ENCODE measurements around the gene SRP68.

Gene SRP68

GRCh38 chr17:76032780-76033108, 39.6 kb downstream of the SRP68 start:
- H3K27ac ChIP-seq (ENCODE audit: low read length): no peak overlapping the region
- no peak overlapping the region for H3K4me3 ChIP-seq (ENCODE audit: low read length)
- no peaks in the 10 kb centered on the region for H3K36me3 ChIP-seq (replicated peaks; ENCODE audit: insufficient read depth, low read length)
- H3K9me2 ChIP-seq (replicated peaks; ENCODE audit: insufficient read depth, low read length): no peaks in the 10 kb centered on the region
- no peak for DNase-seq
- H3K9ac ChIP-seq (ENCODE audit: low read length): no peak overlapping the region
- H3K79me2 ChIP-seq (ENCODE audit: low read length): no peaks in the 10 kb centered on the region
- H3K9me3 ChIP-seq (replicated peaks; ENCODE audit: insufficient read depth, low read length): no peaks in the 10 kb centered on the region
- H4K20me1 ChIP-seq (ENCODE audit: insufficient read depth, low read length): no peaks in the 10 kb centered on the region
- H3K4me1 ChIP-seq (ENCODE audit: low read length): no peaks in the 10 kb centered on the region
- H3F3A ChIP-seq (ENCODE audit: insufficient read depth, low read length): no peaks in the 10 kb centered on the region
- H2AFZ ChIP-seq (ENCODE audit: low read length): no peak overlapping the region
- TF ChIP-seq, protein P1, sequence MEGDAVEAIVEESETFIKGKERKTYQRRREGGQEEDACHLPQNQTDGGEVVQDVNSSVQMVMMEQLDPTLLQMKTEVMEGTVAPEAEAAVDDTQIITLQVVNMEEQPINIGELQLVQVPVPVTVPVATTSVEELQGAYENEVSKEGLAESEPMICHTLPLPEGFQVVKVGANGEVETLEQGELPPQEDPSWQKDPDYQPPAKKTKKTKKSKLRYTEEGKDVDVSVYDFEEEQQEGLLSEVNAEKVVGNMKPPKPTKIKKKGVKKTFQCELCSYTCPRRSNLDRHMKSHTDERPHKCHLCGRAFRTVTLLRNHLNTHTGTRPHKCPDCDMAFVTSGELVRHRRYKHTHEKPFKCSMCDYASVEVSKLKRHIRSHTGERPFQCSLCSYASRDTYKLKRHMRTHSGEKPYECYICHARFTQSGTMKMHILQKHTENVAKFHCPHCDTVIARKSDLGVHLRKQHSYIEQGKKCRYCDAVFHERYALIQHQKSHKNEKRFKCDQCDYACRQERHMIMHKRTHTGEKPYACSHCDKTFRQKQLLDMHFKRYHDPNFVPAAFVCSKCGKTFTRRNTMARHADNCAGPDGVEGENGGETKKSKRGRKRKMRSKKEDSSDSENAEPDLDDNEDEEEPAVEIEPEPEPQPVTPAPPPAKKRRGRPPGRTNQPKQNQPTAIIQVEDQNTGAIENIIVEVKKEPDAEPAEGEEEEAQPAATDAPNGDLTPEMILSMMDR (IDR thresholded peaks at IDR 0.05; ENCODE audit: low read length): no peak
- H3K27me3 ChIP-seq (replicated peaks; ENCODE audit: insufficient read depth, low read length): no peaks in the 10 kb centered on the region; the same call in 1 of the 2 replicates
- H3K4me2 ChIP-seq (ENCODE audit: low read depth, low read length): no peak overlapping the region

- H3K36me3 ChIP-seq (replicated peaks; ENCODE audit: insufficient read depth, low read length): no peaks in the 10 kb centered on the region
- no peak for DNase-seq
- no peaks in the 10 kb centered on the region for H3K4me1 ChIP-seq (ENCODE audit: low read length)
- no peak overlapping the region for H3K4me2 ChIP-seq (ENCODE audit: low read depth, low read length)
- H3K9me2 ChIP-seq (replicated peaks; ENCODE audit: insufficient read depth, low read length): no peaks in the 10 kb centered on the region
- H3K27ac ChIP-seq (ENCODE audit: low read length): no peak overlapping the region
- no peaks in the 10 kb centered on the region for H3F3A ChIP-seq (ENCODE audit: insufficient read depth, low read length)
- no peaks in the 10 kb centered on the region for H3K79me2 ChIP-seq (ENCODE audit: low read length)
- H2AFZ ChIP-seq (ENCODE audit: low read length): no peak overlapping the region
- no peak overlapping the region for H3K4me3 ChIP-seq (ENCODE audit: low read length)
- H3K27me3 ChIP-seq (replicated peaks; ENCODE audit: insufficient read depth, low read length): no peaks in the 10 kb centered on the region; the same call in 1 of the 2 replicates
- no peak for TF ChIP-seq EZH2 (optimal IDR thresholded peaks at IDR 0.05; ENCODE audit: low read depth, low read length)
- no peak for TF ChIP-seq EZH2phosphoT487 (IDR thresholded peaks at IDR 0.05; ENCODE audit: low read length)
- TF ChIP-seq, protein P1 (IDR thresholded peaks at IDR 0.05; ENCODE audit: low read length): no peak
- H4K20me1 ChIP-seq (ENCODE audit: insufficient read depth, low read length): no peaks in the 10 kb centered on the region
- H3K9me3 ChIP-seq (replicated peaks; ENCODE audit: insufficient read depth, low read length): no peaks in the 10 kb centered on the region
- no peak overlapping the region for H3K9ac ChIP-seq (ENCODE audit: low read length)
Measured at GRCh38 chr17:76032073-76032779, 40.1 kb downstream of the SRP68 start.

DNA sequence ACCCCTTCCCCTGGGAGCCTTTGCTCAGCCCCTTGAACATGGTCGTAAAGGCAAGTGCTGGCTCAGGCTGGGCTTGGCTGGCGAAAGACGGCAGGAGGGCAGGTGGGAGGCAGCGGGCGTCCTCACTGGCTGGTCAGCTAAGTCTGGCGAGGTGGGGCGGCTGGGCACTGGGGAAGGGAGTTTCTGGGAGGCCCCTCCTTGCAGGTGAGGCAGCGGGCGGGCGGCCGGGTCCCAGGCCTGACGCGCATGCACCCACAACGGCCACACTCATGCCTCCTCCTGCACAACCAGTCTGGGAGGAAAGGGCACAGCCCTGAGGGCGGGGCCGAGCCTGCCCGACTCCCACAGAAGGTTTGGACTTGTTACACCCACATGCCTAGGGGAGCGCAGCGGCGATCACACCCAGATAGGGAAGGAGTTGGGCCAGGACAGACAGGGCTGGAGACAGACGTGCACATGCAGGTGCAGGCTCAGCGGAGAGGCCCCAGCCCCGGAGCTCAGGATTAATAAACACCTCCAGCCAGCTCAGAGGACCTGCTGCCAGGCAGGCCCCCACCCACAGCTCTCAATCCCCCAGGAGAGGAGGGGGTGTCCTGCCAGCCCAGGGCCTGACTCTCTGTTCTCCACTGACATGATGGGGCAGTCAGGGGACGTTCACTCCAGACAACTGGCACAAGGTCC, 45.0 kb downstream of the SRP68 start, which contains the start of gene EVPL:
EVPL (minus strand) TSS at position 148 of the 681 bp plus-strand sequence; CDS start at position 40, 108 bp downstream.
- no peak within 1 kb of the TSS for H2AFZ ChIP-seq (ENCODE audit: low read length)

More for the DNA sequence above, 45.0 kb downstream of the SRP68 start, which contains the start of gene EVPL:
- H3K4me3 ChIP-seq (ENCODE audit: low read length): no peak within 1 kb of the TSS
- no peak within 1 kb of the TSS for H3K4me2 ChIP-seq (ENCODE audit: low read depth, low read length)
- no peak within 1 kb of the TSS for H3K27ac ChIP-seq (ENCODE audit: low read length)
- no peaks in the 10 kb centered on the region for H3K79me2 ChIP-seq (ENCODE audit: low read length)
- H3K27me3 ChIP-seq (replicated peaks; ENCODE audit: insufficient read depth, low read length): peaks cover 13% of the 10 kb centered on the region; the same call in 1 of the 2 replicates
- H3F3A ChIP-seq (ENCODE audit: insufficient read depth, low read length): no peaks in the 10 kb centered on the region
- no peaks in the 10 kb centered on the region for H3K9me3 ChIP-seq (replicated peaks; ENCODE audit: insufficient read depth, low read length)
- no peaks in the 10 kb centered on the region for H3K9me2 ChIP-seq (replicated peaks; ENCODE audit: insufficient read depth, low read length)
- DNase-seq: no peak
- no peaks in the 10 kb centered on the region for H4K20me1 ChIP-seq (ENCODE audit: insufficient read depth, low read length)
- H3K4me1 ChIP-seq (ENCODE audit: low read length): no peaks in the 10 kb centered on the region
- H3K9ac ChIP-seq (ENCODE audit: low read length): no peak within 1 kb of the TSS
- no peaks in the 10 kb centered on the region for H3K36me3 ChIP-seq (replicated peaks; ENCODE audit: insufficient read depth, low read length)
- TF ChIP-seq EZH2 (optimal IDR thresholded peaks at IDR 0.05; ENCODE audit: low read depth, low read length) (no peak), EZH2phosphoT487 (IDR thresholded peaks at IDR 0.05; ENCODE audit: low read length) (no peak)
- TF ChIP-seq, protein P1 (IDR thresholded peaks at IDR 0.05; ENCODE audit: low read length): no peak

Data from MM.1S (cell line).